Activated CD4-positive, alpha-beta T cell treated with anti-CD3 and anti-CD28 coated beads for 48 hours (primary cell): ENCODE measurements around the gene DNAJC22.
A peak's percentile ranks its signal among the peaks of the same experiment; 100 is the strongest.
"Not testable (repeated sequence)": the region's sequence is repeated elsewhere in the genome, so short reads cannot be mapped to it uniquely, and the experiment has no call there.

Experiments used
- DNase-seq: peaks from one replicate; pipeline ENCODE4 v3.0.0-alpha.2; 2020

The DNAJC22 gene

GRCh38 chr12:49346659-49347310, at the start of gene DNAJC22:
DNAJC22 (plus strand) TSS chr12:49346888; CDS start chr12:49348873, 1,985 bp downstream.
- DNase-seq, result no peak

DNA sequence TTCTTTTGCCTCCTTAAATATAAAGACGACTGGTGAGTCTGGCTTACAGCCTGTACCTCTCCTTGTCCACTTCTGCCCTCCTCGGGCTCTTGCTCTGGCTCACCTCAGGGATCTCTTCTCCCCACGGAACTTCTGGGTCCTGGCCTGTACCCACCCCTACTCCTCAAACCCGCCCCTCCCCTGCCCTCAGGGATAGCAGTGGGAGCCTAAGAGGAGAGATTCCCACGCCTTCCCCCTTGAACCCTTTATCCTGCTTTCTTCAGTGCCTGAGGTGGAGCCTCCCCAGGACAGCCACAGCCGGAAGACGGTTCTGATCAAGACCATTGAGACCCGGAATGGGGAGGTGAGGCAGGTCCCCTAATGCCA, 49.0 kb upstream of the DNAJC22 start:
- DNase-seq, result no peak

DNA sequence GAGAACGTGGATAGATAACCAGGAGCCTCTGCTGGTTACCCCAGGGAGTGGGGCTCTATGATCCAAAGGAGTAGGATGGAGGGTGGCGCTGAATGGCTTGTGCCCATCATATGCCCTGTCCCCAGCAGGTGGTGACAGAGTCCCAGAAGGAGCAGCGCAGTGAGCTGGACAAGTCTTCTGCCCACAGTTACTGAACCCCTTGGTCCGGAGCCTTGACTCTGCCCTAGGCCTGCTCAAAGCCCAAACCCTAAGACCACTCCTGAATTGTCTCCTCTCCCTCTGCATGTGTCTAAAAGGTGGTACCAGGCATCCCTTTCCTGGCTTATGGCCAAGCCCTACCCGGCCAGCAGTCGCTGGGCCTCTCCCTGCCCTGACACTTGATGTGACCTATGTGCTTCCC, 48.5 kb upstream of the DNAJC22 start:
- no peak for DNase-seq

- DNase-seq, result peak; percentile 65
Measured at GRCh38 chr12:49301760-49302159, 44.9 kb upstream of the DNAJC22 start.

DNA sequence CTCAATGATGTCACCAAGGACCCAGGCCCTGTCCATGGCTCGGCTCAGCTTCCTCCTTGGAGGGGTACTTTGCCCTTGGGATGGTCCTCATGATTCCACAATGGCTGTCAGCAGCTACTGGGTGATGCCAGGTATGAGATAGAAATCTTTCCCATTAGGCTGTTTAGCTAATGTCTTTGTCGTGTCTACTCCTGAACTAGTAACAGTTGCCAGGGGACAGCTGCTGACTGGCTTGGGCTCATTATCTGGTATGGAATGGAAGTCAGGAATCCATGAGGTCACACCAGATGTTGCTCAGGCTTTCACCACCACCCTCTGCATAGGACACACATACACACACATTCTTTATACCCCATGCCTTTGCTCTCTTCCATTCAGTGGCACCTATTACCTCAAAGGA, 42.5 kb upstream of the DNAJC22 start:
- no peak for DNase-seq

DNA sequence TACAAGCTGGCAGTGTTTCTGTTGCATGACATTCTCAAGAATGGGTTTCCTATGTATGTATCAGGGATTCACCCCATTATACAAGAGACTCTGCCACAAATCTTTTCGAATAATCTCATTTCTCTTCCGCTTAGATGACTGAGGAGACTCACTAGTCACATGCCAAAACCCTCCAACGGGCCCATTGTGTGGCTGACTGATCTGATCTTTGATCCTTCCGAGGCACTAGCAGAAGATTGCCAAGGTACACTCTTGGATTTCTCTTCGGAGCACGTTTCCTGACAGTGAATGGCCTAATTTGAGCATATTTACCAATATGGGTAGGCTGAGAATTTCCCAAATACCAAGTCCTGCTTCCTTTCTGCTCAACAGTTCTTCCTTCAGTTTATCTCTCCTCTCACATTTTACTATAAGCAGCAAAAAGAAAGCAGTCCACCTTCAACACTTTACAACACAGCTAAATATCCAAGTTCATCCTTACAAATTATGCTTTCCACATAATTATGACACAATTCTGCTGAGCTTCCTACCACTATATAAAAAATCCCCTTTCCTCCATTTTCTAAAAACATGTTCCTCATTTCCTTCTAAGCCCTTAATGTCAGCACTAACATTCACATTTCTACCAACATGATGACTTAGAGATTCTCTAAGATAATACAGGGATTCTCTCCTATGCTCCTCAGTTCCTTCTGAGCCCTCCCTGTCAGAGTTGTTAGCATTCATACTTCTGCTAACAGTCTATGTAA, 40.8 kb upstream of the DNAJC22 start:
- no peak for DNase-seq

DNA sequence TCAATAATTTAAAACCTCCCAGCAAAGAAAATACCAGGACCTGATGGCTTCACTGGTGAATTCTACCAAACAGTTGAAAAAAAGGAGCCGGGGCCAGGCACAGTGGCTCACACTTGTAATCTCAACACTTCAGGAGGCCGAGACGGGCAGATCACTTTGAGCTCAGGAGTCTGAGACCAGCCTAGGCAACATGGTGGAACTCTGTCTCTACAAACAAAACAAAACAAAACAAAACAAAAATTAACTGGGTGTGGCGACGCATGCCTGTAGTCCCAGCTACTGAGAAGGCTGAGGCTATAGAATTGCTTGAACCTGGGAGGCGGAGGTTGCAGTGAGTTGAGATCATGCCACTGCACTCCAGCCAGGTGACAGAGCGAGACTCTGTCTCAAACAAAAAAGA, 37.3 kb upstream of the DNAJC22 start:
- DNase-seq, result no peak

GRCh38 chr12:49310451-49311000, 36.2 kb upstream of the DNAJC22 start:
- not testable (repeated sequence) for DNase-seq

DNA sequence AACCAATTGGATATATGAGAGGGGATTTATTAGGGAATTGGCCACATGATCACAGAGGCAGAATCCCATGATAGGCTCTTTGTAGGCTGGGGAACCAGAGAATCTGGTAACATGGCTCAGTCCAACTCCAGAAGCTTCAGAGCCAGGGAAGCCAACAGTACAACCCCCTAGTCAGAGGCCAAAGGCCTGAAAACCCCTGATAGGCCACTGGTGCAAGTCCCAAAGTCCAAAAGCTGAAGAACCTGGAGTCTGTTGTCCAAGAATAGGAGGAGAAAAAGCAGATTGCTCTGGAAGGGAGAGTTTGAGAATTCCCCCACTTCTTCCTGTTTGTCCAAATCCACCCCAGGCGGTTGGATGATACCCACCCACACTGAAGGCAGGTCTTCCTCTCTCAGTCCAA, 31.9 kb upstream of the DNAJC22 start:
- DNase-seq, result no peak

- not testable (repeated sequence) for DNase-seq
Measured at GRCh38 chr12:49317118-49317517, 29.6 kb upstream of the DNAJC22 start.

GRCh38 chr12:49320411-49321103, 26.1 kb upstream of the DNAJC22 start:
- not testable (repeated sequence) for DNase-seq

- DNase-seq, result no peak
Measured at GRCh38 chr12:49322367-49322707, 24.4 kb upstream of the DNAJC22 start.

DNA sequence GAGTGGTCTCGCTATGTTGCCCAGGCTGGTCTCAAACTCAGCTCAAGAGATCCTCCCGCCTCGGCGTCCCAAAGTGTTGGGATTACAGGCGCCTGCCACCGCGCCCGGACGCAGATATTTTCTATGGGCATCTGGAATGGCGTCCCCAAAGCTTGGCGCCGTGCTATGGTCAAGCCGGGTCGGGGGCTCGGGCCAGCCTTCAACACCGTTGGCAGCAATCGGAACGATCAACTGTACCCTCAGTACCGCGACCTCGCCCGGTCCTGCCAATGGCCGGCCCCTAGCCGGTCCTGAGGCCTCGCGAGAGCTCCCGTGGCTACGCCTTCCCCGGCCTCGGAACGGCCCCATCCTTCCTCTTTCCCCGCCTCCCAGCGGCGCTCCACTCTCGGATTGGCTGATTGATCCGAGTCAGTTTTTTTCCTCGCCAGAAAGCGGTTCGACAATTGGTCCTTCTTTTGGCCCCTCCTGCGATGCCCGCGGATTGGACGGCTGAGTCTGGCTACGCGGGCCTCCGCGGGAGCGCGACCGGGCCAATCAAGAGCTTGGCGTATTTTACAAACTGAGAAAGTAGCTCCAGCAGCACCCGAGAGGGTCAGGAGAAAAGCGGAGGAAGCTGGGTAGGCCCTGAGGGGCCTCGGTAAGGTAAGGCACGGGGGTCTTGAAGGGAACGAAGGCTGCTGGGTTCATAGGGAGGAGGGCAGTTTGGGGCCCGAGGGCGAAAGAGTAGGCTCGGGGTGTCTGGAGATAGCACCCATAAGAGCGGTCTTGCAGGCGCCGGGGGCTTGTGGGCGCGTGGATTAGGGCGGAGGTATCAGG, 23.8 kb upstream of the DNAJC22 start, which contains the start of gene TROAP:
TROAP (plus strand) TSS at position 548 of the 816 bp plus-strand sequence. CDS start 354 bp downstream, outside the sequence.
- peak; percentile 98 for DNase-seq

- DNase-seq, result no peak
Measured at GRCh38 chr12:49323524-49324097, 23.1 kb upstream of the DNAJC22 start.

DNA sequence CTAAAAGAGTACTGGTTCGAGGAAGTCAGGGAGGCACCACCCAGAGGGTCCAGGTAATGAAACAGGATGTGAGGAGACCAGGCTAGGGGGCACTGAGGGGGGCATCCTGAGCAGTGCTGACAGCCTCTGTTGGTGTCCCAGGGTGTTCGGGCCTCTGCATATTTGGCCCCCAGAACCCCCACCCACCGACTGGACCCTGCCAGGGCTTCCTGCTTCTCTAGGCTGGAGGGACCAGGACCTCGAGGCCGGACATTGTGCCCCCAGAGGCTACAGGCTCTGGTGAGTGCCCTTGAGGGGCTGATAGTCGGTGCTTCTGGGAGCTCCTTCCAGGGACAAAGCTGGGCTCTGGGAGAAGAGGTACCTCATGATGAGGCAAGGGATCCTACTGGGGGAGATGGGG, 21.1 kb upstream of the DNAJC22 start:
- no peak for DNase-seq

DNA sequence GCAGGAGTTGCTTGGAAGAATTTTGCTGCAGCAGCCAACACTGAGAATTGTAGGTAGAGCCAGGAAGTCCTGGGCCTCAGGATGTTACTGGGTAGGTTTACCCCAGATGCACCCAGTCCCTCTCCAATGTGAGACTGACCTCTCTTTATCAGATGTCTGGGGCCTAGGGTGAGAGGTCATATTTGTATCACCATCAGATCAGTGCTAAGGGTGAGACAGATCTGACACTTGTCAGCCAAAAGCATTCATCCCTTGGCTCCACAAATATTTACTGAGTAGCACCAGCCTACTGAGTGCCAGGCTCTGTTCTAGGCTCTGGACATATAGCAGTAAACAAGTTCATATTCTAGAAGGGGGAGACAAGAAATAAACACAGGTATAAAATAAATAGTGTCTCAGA, 19.3 kb upstream of the DNAJC22 start:
- no peak for DNase-seq

- no peak for DNase-seq
Measured at GRCh38 chr12:49327887-49328286, 18.8 kb upstream of the DNAJC22 start.

GRCh38 chr12:49328816-49329215, 17.9 kb upstream of the DNAJC22 start:
- no peak for DNase-seq

DNA sequence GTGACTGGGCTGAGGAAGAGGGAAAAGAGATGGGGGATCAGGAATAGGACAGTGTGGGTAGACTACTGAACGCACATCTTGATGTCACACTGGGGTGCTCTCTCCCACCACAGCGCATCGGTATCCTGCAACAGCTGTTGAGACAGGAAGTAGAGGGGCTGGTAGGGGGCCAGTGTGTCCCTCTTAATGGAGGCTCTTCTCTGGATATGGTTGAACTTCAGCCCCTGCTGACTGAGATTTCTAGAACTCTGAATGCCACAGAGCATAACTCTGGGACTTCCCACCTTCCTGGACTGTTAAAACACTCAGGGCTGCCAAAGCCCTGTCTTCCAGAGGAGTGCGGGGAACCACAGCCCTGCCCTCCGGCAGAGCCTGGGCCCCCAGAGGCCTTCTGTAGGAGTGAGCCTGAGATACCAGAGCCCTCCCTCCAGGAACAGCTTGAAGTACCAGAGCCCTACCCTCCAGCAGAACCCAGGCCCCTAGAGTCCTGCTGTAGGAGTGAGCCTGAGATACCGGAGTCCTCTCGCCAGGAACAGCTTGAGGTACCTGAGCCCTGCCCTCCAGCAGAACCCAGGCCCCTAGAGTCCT, 16.6 kb upstream of the DNAJC22 start:
- no peak for DNase-seq

- no peak for DNase-seq
Measured at GRCh38 chr12:49330631-49331379, 15.9 kb upstream of the DNAJC22 start.
